ENCODE measurements around the gene CCDC38.
A peak's percentile ranks its signal among the peaks of the same experiment; 100 is the strongest.
"Not testable (repeated sequence)": the region's sequence is repeated elsewhere in the genome, so short reads cannot be mapped to it uniquely, and the experiment has no call there.

CCDC38 gene

DNA sequence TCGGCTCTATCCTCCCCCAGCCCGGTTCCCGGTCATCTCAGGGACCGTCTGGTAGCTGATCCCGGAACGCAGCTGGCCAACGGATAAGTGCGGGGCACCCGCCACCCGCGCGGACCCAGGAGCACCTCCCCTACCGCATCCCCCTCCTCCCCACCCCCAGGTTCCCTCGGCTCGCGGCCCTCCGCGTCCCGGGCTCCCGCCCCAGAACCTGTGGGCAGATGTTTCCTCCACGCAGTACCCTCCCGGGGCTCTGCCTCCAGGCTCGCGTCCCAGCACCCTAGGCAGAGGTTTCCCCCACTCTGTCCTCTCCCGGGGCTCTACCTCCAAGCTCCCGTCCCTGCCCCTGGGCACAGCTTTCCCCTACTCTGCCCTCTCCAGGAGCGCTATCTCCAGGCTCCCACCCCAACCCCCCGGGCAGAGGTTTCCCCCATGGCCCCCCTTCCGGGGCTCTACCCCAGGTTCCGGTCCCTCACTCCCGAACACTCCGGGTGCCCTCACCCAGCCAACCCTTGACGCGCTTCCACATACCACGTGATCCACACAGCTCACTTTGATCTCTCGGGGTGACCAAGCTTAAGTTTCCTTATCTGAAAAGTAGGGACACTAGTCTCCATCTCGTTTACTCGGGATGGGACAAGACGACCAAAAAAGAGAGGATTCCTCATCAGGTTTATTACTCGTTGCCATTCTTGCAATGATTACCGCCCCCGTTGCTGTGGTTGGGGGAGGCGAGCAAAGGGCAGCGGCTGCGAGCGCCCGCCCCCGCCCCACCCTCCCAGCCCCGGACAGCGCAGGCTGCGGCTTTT is at the start of gene CCDC38:
Gene CCDC38 (minus strand): TSS at position 91 of the 806 bp plus-strand sequence. CDS start 6,105 bp downstream, outside the sequence.
- peak; percentile 65 for DNase-seq

- no peak for DNase-seq
Observed at GRCh38 chr12:95990136-95990535, 47.7 kb upstream of the CCDC38 start.

DNA sequence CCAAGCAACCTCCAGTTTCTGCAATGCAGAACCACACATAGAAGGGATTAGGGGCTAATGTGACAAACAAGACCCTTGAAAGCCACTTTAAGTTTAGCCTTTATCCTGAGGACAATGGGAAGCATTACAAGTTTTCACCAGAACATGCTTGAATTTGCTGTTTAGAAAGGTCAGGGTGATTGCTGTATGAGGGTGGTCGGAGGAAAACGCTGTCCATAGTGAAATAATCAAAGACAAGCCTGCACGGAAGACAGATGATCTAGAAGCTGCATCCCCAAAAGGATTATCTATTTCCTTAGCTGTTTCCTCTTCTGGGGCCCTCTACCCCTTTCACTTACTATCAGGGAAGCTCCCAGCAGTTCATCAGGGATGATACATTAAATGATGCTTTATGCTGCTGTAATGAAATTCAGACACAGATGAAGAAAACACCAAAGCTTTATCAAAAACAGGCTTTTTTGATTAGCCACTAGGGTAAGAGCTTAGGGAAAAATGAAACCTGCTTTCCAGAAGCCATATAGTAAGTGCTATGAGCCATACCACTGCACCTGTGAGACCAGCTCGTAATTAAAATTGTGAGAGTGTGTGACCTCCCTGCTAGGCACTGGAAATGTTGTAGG is 47.2 kb upstream of the CCDC38 start:
- DNase-seq, result no peak

DNA sequence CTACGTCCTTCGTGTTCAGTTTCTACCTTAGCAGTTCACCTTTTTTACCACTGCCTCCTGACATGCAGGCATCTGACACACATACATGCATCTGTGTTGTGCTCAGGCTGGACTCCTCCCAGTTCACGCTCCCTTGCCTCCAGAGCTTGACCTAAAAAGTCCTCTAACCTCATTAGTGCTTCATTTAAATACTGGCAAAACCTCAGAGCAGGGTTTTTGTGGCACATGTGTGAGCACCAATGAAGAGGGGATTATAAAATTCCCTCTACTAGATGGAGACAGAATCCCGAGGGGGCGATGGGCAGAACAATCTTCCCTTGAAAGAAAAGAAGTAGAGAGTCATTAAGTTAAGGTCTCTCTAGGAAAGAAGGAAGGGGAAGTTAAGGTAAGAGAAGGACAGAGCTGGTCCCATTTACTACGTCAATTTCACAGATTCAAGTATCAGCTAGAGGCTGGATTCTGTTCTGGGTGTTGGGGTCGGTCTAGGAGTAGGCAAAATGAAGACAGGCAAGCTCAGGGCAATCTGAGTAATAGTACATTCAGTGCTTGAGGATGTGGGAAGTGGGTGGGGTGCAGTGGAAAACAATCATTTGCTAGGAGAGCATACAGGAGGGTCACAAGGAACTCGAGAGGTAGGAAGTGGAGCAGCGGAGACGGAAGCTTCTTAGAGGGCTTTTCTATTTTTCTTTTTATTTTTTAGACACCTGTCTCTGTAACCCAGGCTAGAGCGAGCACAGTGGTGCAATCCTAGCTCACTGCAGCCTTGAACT is 46.3 kb upstream of the CCDC38 start:
- DNase-seq, result no peak

DNA sequence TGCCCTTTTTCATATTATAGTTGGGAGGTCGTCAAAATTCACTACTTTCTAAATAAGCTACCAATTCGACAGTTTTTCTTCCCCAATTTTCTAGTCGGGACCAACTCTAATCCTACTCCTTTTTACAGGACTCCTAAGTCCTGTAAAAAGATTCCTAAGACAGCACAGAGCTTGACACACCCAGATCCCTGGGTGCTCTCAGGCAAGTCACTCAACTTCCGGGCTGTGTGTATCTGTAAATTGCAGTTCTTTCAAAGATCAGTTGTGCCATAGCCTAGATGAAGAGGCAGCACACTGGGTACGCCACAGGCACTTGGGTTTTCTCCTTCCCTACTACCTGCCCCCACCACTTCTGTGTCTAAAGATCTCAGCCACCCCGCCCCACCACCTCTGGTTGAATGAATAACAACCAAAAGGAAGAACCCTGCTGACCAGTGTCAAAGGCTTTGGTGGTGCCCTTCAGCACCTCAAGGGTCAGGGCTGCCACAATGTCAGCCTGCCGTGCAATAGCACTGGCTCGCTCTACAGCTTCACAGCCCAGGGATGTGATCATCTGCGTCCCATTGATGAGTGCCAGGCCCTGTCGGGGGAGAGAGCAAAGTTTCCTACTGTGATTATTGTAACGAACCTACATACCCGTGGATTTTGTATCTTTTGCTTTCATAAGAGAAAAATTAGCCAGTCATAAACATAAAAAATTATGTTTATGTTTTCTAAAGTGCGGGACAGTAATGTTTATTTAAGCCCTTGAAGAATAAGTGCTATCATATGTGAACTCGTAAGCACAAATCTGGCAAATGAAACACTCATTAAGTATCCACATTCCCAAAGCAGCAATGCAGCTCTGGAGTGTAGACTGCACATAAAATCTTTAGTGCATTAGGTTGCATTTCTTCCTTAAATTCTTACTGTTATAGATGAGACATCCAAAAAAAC is 44.5 kb upstream of the CCDC38 start:
- no peak for DNase-seq

- DNase-seq, result no peak
Observed at GRCh38 chr12:95984682-95985081, 42.3 kb upstream of the CCDC38 start.

DNA sequence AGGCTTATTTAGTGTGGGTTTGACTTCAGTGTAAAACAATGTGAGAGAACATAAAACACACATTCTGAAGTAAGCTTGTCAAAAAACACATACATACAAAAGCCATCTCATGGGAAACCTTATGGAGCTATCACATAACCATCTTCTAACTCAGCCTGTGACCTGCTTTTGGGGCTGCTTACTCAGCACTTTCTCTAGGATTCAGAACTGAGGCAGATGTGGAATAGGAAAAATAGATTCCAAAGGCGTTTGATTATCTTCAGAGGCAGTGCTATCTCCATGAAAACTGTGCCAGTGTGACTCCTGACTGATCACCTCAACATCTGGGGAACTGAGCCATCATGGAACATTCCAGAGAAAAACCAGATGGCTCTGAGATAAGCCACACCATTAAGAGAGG is 40.2 kb upstream of the CCDC38 start:
- DNase-seq, result no peak

- no peak for DNase-seq
Observed at GRCh38 chr12:95980437-95980836, 38.0 kb upstream of the CCDC38 start.

GRCh38 chr12:95978774-95979173 is 36.4 kb upstream of the CCDC38 start:
- DNase-seq, result no peak

DNA sequence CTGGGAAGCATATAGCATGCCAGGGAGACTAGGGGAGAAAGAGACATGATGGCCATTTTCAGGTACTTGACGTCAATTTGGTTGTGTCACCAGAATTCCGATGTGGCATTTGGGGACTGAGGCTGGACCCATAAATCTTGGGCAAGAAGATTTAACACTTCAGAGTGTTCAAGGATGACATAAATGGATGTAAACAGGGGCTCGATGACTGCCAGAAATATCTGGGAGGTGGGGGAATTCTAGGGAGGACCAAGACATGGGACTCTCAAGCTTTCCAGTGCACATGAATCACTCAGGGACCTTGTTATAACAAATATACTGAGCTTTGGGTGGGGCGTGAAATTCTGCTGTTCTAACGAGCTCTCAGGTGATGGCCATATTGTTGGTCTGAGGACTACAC is 35.9 kb upstream of the CCDC38 start:
- DNase-seq, result no peak

GRCh38 chr12:95977764-95978305 is 35.4 kb upstream of the CCDC38 start:
- no peak for DNase-seq

DNA sequence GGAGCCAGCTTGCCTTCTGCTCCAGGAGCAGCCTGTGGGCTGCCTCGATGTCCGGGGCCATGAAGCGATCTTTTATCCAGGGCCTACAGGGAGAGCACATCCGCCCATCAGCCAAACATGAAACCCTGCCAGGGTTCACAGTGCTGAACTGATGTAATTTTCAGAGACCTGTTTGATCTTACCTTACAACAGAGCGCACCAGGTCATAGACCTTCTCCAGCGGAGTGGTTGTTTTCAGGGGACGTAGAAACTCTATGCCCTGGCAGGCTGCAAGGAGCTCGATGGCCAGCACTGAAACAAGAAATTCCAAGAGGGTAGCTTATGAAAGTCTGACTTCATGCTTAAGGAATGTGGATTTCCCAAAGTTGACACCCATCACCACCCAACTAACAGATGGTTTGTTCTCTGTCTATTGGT is 34.0 kb upstream of the CCDC38 start:
- no peak for DNase-seq

GRCh38 chr12:95975491-95975890 is 33.1 kb upstream of the CCDC38 start:
- no peak for DNase-seq

DNA sequence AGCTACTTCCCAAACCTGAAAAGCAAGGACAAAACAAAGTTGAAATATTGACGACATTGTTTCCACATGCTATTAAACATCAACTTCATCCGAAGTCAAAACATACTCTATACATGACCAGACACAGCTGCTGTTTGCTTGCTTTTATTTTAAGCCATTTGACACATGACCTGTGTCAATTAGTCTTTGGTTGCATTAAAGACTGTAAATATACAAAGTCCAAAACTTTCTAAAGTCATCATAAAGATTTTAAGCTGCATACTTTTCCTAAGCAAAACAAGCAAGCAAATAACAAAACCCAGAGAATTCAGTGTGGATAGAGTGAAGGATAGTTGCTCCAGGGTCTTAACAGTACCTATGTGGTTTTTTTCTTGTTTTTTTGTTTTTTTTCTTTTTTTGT is 31.9 kb upstream of the CCDC38 start:
- DNase-seq, result no peak

DNA sequence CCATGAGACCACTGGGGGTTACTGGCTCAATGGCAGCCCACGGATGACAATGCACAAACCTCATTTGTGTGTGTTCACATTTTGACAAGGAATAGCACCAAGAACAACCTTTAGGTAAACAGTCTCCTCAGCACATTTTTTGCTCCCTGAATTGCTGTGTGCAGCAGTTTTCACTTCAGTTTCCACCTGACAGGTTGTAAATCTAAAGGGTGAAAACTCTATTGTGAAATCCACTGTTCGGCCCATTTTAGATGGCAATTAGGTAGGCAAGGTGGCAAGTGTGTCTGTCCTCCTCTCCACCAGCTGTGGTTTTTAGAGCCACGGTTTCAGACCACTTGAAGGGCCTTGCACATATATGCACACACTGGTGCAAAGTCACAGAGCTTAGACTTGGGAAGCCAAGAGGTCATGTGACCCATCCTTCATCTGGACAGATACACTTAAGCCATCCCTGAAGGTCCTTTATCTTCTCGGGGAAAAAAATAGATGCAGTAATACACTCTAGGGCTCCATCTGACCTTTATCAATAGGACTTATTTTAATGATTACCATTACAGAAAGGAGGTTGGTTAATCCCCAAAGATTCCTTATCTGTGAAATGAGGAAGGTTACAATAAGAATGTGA is 30.5 kb upstream of the CCDC38 start:
- no peak for DNase-seq

DNA sequence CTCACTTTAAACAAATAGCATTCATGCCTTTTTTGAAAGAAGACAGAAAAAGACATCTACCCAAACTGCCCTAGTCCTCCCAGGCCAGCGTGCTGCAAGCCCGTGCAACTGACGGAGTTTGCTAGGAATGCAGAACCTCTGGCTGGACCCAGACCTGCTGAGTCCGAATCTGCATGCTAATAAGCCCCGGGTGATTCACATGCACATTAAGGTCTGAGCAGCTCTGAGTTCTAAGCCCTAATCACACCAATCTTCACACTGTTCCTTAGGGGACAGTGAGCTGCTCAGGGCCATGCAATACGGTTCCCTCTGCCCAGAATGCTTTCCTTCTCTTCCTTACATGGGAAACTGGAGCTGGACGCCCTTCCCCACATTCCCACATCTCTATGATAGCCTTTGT is 28.5 kb upstream of the CCDC38 start:
- DNase-seq, result no peak

GRCh38 chr12:95969116-95969515 is 26.7 kb upstream of the CCDC38 start:
- not testable (repeated sequence) for DNase-seq

DNA sequence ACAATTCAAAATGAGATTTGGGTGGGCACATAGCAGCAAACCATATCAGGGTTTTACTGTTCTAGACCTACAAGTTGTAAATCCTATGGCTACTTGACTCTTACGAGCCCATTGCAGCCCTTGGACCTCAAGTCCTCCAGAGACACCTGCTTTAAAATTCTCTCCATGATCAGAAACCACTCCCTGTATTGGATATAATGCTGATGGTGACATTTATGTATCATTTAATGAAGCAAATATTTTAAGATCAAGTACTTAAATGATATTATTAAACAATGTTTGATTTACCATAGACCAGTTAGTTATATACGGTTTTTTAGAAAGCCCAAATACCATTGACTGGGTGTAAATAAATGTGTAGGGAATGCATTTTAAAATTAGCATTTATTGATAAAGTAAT is 24.9 kb upstream of the CCDC38 start:
- no peak for DNase-seq

DNA sequence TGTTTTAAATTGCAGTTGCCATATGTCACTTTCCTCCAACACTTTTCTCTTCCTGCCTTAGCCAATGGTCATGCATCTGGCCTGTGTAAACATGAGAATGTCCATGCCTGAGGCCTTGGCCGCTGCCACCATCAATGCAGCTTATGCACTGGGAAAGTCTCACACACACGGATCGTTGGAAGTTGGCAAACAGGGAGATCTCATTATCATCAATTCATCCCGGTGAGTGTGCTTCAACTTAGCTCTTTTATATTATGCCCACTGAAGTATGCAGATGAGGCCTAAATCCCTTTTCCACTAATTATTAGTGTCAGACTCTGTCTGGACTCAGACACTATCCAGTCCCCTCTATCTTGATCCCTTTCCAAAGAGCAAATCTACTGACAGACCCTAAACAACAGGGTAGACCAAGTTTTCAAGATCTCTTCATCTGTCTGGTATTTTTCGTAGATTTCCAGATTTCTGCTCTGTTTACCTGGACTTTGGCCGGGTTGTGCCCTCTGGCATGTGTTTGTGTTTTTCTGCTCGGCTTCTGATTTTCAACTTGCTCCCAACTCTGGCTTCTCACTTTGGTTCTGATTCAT is 24.0 kb upstream of the CCDC38 start:
- DNase-seq, result no peak

GRCh38 chr12:95963096-95963495 is 20.7 kb upstream of the CCDC38 start:
- DNase-seq, result no peak

DNA sequence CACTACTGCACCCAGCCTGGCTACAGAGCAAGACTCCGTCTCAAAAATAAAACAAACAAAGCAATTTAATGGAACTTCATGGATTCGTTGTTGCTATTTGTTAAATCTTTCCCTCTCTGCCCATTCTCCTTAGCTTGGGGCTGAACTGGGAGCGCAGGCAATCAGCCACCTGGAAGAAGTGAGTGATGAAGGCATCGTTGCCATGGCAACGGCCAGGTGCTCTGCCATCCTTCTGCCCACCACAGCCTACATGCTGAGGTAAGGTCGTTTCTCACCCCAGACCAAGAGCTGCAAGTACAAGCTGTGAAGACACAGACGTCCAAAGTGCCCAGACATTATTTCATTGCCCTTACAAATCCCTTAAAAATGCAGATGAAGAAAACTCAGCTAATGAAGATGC is 19.8 kb upstream of the CCDC38 start:
- no peak for DNase-seq

All from retina (tissue), 1 donor.